ENCODE data around the gene LLPH. TPM values are rescaled to one million over a fixed set of nuclear protein-coding genes. Genes with fewer than 3 reads are reported as not detected.

The LLPH gene
- total RNA-seq, 1 experiment from 2014 or later: 31.5 TPM

DNA sequence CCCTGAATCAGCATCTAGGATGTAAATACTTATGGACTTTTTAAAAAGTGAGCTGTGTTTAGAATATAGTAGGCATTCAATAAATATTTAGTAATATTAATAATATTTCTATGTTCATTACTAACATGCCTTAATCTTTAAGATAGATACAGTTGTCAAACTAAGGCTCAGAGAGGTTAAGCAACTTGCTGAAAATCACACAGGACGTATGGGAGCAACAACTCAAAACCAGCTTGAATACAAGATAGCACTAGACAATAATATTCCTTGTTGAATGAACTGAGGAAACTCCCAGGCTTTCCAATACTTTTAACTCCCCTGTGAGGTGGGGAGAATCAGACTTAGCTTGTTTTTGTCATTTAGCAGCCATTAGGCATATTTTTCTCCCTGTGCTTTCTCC lies 45.3 kb downstream of the LLPH start (continued):
- TF ChIP-seq, protein P1, sequence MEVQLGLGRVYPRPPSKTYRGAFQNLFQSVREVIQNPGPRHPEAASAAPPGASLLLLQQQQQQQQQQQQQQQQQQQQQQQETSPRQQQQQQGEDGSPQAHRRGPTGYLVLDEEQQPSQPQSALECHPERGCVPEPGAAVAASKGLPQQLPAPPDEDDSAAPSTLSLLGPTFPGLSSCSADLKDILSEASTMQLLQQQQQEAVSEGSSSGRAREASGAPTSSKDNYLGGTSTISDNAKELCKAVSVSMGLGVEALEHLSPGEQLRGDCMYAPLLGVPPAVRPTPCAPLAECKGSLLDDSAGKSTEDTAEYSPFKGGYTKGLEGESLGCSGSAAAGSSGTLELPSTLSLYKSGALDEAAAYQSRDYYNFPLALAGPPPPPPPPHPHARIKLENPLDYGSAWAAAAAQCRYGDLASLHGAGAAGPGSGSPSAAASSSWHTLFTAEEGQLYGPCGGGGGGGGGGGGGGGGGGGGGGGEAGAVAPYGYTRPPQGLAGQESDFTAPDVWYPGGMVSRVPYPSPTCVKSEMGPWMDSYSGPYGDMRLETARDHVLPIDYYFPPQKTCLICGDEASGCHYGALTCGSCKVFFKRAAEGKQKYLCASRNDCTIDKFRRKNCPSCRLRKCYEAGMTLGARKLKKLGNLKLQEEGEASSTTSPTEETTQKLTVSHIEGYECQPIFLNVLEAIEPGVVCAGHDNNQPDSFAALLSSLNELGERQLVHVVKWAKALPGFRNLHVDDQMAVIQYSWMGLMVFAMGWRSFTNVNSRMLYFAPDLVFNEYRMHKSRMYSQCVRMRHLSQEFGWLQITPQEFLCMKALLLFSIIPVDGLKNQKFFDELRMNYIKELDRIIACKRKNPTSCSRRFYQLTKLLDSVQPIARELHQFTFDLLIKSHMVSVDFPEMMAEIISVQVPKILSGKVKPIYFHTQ (CRISPR knock-in tag; IDR thresholded peaks at IDR 0.05): no peak
- no peak for TF ChIP-seq ZBTB21 (CRISPR knock-in tag; IDR thresholded peaks at IDR 0.05; ENCODE audit: borderline replicate concordance)
- TF ChIP-seq, protein P2, sequence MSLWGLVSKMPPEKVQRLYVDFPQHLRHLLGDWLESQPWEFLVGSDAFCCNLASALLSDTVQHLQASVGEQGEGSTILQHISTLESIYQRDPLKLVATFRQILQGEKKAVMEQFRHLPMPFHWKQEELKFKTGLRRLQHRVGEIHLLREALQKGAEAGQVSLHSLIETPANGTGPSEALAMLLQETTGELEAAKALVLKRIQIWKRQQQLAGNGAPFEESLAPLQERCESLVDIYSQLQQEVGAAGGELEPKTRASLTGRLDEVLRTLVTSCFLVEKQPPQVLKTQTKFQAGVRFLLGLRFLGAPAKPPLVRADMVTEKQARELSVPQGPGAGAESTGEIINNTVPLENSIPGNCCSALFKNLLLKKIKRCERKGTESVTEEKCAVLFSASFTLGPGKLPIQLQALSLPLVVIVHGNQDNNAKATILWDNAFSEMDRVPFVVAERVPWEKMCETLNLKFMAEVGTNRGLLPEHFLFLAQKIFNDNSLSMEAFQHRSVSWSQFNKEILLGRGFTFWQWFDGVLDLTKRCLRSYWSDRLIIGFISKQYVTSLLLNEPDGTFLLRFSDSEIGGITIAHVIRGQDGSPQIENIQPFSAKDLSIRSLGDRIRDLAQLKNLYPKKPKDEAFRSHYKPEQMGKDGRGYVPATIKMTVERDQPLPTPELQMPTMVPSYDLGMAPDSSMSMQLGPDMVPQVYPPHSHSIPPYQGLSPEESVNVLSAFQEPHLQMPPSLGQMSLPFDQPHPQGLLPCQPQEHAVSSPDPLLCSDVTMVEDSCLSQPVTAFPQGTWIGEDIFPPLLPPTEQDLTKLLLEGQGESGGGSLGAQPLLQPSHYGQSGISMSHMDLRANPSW (CRISPR knock-in tag; conservative IDR thresholded peaks at IDR 0.05; ENCODE audit: low read depth): no peak
- TF ChIP-seq SMAD4 (CRISPR knock-in tag; IDR thresholded peaks at IDR 0.05): no peak
- TF ChIP-seq, protein P3, sequence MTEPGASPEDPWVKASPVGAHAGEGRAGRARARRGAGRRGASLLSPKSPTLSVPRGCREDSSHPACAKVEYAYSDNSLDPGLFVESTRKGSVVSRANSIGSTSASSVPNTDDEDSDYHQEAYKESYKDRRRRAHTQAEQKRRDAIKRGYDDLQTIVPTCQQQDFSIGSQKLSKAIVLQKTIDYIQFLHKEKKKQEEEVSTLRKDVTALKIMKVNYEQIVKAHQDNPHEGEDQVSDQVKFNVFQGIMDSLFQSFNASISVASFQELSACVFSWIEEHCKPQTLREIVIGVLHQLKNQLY (CRISPR knock-in tag; IDR thresholded peaks at IDR 0.05): no peak
- TF ChIP-seq, protein P4, sequence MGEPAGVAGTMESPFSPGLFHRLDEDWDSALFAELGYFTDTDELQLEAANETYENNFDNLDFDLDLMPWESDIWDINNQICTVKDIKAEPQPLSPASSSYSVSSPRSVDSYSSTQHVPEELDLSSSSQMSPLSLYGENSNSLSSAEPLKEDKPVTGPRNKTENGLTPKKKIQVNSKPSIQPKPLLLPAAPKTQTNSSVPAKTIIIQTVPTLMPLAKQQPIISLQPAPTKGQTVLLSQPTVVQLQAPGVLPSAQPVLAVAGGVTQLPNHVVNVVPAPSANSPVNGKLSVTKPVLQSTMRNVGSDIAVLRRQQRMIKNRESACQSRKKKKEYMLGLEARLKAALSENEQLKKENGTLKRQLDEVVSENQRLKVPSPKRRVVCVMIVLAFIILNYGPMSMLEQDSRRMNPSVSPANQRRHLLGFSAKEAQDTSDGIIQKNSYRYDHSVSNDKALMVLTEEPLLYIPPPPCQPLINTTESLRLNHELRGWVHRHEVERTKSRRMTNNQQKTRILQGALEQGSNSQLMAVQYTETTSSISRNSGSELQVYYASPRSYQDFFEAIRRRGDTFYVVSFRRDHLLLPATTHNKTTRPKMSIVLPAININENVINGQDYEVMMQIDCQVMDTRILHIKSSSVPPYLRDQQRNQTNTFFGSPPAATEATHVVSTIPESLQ (CRISPR knock-in tag; IDR thresholded peaks at IDR 0.05): no peak
- TF ChIP-seq, protein P5, sequence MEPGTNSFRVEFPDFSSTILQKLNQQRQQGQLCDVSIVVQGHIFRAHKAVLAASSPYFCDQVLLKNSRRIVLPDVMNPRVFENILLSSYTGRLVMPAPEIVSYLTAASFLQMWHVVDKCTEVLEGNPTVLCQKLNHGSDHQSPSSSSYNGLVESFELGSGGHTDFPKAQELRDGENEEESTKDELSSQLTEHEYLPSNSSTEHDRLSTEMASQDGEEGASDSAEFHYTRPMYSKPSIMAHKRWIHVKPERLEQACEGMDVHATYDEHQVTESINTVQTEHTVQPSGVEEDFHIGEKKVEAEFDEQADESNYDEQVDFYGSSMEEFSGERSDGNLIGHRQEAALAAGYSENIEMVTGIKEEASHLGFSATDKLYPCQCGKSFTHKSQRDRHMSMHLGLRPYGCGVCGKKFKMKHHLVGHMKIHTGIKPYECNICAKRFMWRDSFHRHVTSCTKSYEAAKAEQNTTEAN (CRISPR knock-in tag; IDR thresholded peaks at IDR 0.05): no peak
- TF ChIP-seq SOX15 (CRISPR knock-in tag; IDR thresholded peaks at IDR 0.05): no peak

DNA sequence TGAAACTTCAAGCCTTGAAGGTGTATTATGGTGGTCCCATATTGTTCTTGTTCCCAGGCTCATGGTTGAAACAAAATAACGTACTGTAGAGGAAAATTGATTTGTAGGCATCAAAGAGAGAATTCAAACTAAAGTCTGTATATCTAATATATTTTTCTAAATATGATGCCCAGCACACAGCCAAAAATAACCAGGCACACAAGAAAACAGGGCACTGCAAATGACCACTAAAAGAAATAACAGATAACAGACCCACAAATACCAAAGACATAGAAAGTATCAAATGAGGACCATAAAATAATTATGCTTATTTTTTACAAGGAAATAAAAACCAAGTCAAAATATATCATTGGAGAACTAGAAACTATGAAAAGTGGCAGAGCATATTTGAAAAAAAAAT lies 46.8 kb downstream of the LLPH start:
- Mint-ChIP-seq H3K27ac (no peak overlapping the region), H3K36me3 (no peaks in the 10 kb centered on the region), H3K9me3 (peaks cover 14% of the 10 kb centered on the region), H3K4me3 (no peak overlapping the region), H3K4me1 (no peaks in the 10 kb centered on the region), H3K27me3 (ENCODE audit: low read depth) (no peaks in the 10 kb centered on the region)
- ChIA-PET POLR2A (no interaction called here), CTCF (no interaction called here)
- no peak for DNase-seq (ENCODE audit: low spot score)
- ATAC-seq: no peak
- TF ChIP-seq, protein P6, sequence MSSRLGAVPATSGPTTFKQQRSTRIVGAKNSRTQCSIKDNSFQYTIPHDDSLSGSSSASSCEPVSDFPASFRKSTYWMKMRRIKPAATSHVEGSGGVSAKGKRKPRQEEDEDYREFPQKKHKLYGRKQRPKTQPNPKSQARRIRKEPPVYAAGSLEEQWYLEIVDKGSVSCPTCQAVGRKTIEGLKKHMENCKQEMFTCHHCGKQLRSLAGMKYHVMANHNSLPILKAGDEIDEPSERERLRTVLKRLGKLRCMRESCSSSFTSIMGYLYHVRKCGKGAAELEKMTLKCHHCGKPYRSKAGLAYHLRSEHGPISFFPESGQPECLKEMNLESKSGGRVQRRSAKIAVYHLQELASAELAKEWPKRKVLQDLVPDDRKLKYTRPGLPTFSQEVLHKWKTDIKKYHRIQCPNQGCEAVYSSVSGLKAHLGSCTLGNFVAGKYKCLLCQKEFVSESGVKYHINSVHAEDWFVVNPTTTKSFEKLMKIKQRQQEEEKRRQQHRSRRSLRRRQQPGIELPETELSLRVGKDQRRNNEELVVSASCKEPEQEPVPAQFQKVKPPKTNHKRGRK (CRISPR knock-in tag; IDR thresholded peaks at IDR 0.05; ENCODE audit: borderline replicate concordance): no peak
- TF ChIP-seq, protein P7, sequence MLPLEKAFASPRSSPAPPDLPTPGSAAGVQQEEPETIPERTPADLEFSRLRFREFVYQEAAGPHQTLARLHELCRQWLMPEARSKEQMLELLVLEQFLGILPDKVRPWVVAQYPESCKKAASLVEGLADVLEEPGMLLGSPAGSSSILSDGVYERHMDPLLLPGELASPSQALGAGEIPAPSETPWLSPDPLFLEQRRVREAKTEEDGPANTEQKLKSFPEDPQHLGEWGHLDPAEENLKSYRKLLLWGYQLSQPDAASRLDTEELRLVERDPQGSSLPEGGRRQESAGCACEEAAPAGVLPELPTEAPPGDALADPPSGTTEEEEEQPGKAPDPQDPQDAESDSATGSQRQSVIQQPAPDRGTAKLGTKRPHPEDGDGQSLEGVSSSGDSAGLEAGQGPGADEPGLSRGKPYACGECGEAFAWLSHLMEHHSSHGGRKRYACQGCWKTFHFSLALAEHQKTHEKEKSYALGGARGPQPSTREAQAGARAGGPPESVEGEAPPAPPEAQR (CRISPR knock-in tag; IDR thresholded peaks at IDR 0.05): no peak
- TF ChIP-seq ESRRA (CRISPR knock-in tag; IDR thresholded peaks at IDR 0.05; ENCODE audit: borderline replicate concordance): no peak
- TF ChIP-seq, protein P8, sequence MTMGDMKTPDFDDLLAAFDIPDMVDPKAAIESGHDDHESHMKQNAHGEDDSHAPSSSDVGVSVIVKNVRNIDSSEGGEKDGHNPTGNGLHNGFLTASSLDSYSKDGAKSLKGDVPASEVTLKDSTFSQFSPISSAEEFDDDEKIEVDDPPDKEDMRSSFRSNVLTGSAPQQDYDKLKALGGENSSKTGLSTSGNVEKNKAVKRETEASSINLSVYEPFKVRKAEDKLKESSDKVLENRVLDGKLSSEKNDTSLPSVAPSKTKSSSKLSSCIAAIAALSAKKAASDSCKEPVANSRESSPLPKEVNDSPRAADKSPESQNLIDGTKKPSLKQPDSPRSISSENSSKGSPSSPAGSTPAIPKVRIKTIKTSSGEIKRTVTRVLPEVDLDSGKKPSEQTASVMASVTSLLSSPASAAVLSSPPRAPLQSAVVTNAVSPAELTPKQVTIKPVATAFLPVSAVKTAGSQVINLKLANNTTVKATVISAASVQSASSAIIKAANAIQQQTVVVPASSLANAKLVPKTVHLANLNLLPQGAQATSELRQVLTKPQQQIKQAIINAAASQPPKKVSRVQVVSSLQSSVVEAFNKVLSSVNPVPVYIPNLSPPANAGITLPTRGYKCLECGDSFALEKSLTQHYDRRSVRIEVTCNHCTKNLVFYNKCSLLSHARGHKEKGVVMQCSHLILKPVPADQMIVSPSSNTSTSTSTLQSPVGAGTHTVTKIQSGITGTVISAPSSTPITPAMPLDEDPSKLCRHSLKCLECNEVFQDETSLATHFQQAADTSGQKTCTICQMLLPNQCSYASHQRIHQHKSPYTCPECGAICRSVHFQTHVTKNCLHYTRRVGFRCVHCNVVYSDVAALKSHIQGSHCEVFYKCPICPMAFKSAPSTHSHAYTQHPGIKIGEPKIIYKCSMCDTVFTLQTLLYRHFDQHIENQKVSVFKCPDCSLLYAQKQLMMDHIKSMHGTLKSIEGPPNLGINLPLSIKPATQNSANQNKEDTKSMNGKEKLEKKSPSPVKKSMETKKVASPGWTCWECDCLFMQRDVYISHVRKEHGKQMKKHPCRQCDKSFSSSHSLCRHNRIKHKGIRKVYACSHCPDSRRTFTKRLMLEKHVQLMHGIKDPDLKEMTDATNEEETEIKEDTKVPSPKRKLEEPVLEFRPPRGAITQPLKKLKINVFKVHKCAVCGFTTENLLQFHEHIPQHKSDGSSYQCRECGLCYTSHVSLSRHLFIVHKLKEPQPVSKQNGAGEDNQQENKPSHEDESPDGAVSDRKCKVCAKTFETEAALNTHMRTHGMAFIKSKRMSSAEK (CRISPR knock-in tag; IDR thresholded peaks at IDR 0.05; ENCODE audit: borderline replicate concordance): no peak
- TF ChIP-seq JAZF1 (CRISPR knock-in tag; IDR thresholded peaks at IDR 0.05): no peak

Data from WTC11 (cell line).